SU-DHL-6 (cell line): ENCODE results near the gene PRKACA.

ENCODE experiments used
- H2AFZ ChIP-seq: fragments of 200-600 bp; sonication (generic); 2 replicates; pipeline ENCODE4 v1.6.1; 2014; ENCODE audit warnings: low read depth, mild to moderate bottlenecking, moderate library complexity, mixed read lengths, antibody characterized with exemption, low read length; ENCODE audit not compliant: severe bottlenecking
- H3F3A ChIP-seq: fragments of 200-600 bp; shearing (Covaris generic); 2 replicates; pipeline ENCODE4 v1.6.0; 2016; ENCODE audit warnings: antibody characterized with exemption, mild to moderate bottlenecking; ENCODE audit not compliant: insufficient read depth
- H3K27ac ChIP-seq: fragments of 200-600 bp; sonication (generic); 2 replicates; pipeline ENCODE4 v1.5.1; 2016; ENCODE audit warnings: low read depth, mild to moderate bottlenecking, low read length, moderate library complexity, mixed read lengths
- H3K27me3 ChIP-seq: fragments of 200-600 bp; sonication (generic), shearing (Covaris generic); 2 replicates; pipeline ENCODE4 v1.6.0; 2014; ENCODE audit warnings: mild to moderate bottlenecking, low read length
- H3K36me3 ChIP-seq: fragments of 200-600 bp; sonication (generic); 2 replicates; pipeline ENCODE4 v1.6.1; 2014; ENCODE audit warnings: mild to moderate bottlenecking, low read length, mixed read lengths
- H3K4me2 ChIP-seq: fragments of 300-600, 200-600 bp; shearing (Covaris generic), sonication (generic); 2 replicates; pipeline ENCODE4 v1.6.0; 2014; ENCODE audit warnings: low read length, low read depth, mild to moderate bottlenecking; ENCODE audit not compliant: poor library complexity, severe bottlenecking
- H3K4me3 ChIP-seq: fragments of 200-600 bp; sonication (generic); 2 replicates; pipeline ENCODE4 v1.5.1; 2014; ENCODE audit warnings: antibody characterized with exemption, low read length, mild to moderate bottlenecking, mixed read lengths; ENCODE audit not compliant: insufficient read depth, poor library complexity, severe bottlenecking
- H3K79me2 ChIP-seq: fragments of 200-600 bp; sonication (generic); 2 replicates; pipeline ENCODE4 v1.6.1; 2014; ENCODE audit warnings: mild to moderate bottlenecking, low read length, moderate library complexity; ENCODE audit not compliant: insufficient read depth
- H3K9ac ChIP-seq: fragments of 200-600 bp; sonication (generic); 2 replicates; pipeline ENCODE4 v1.7.0; 2014; ENCODE audit warnings: mild to moderate bottlenecking, low read length
- H3K9me2 ChIP-seq: fragments of 200-600 bp; sonication (generic); replicated peaks from 2 replicates; pipeline ENCODE4 v1.6.1; 2014; ENCODE audit warnings: low read length; ENCODE audit not compliant: insufficient read depth
- H3K9me3 ChIP-seq: fragments of 200-600 bp; sonication (generic); 2 replicates; pipeline ENCODE4 v1.6.1; 2014; ENCODE audit warnings: low read length, mixed read lengths; ENCODE audit not compliant: insufficient read depth
- H4K20me1 ChIP-seq: fragments of 200-600 bp; sonication (generic); 2 replicates; pipeline ENCODE4 v1.6.1; 2014; ENCODE audit warnings: low read depth, mild to moderate bottlenecking, antibody characterized with exemption, low read length, moderate library complexity, mixed read lengths
- CTCF ChIP-seq: fragments of 200-600 bp; sonication (generic); IDR thresholded peaks from one replicate; pipeline ENCODE4 v1.5.1; 2017; ENCODE audit warnings: antibody characterized with exemption, mild to moderate bottlenecking, low read length, moderate library complexity; ENCODE audit not compliant: insufficient read depth, poor library complexity, severe bottlenecking
- EZH2phosphoT487 ChIP-seq: fragments of 200-600 bp; sonication (generic), shearing (Covaris generic); conservative IDR thresholded peaks from 2 replicates; pipeline ENCODE4 v1.6.1; 2018; ENCODE audit warnings: mild to moderate bottlenecking, antibody characterized with exemption, low read length, moderate library complexity, mixed read lengths

The PRKACA gene

GRCh38 chr19:14055396-14055795 is 62.2 kb downstream of the PRKACA start:
- TF ChIP-seq EZH2phosphoT487, result no peak
- TF ChIP-seq CTCF, result no peak
- Histone ChIP-seq H2AFZ (no peak overlapping the region), H4K20me1 (no peaks in the 10 kb centered on the region), H3K9ac (no peak overlapping the region), H3K36me3 (no peaks in the 10 kb centered on the region), H3K79me2 (no peaks in the 10 kb centered on the region), H3K4me2 (no peak overlapping the region), H3K27ac (no peak overlapping the region), H3K9me2 (no peaks in the 10 kb centered on the region), H3K4me3 (no peak overlapping the region), H3K27me3 (no peaks in the 10 kb centered on the region), H3F3A (no peaks in the 10 kb centered on the region), H3K9me3 (no peaks in the 10 kb centered on the region)

- Histone ChIP-seq H3K9me2 (no peaks in the 10 kb centered on the region), H3K27ac (no peak overlapping the region), H4K20me1 (no peaks in the 10 kb centered on the region), H3K27me3 (no peaks in the 10 kb centered on the region), H3K4me3 (no peak overlapping the region), H3K79me2 (no peaks in the 10 kb centered on the region), H3K9ac (no peak overlapping the region), H2AFZ (no peak overlapping the region), H3F3A (no peaks in the 10 kb centered on the region), H3K9me3 (no peaks in the 10 kb centered on the region), H3K4me2 (no peak overlapping the region), H3K36me3 (no peaks in the 10 kb centered on the region)
- TF ChIP-seq CTCF (no peak), EZH2phosphoT487 (no peak)
Measured at GRCh38 chr19:14054721-14055120, 62.8 kb downstream of the PRKACA start.

- Histone ChIP-seq H4K20me1 (no peaks in the 10 kb centered on the region), H3K9me2 (no peaks in the 10 kb centered on the region), H3K27me3 (no peaks in the 10 kb centered on the region), H3K36me3 (no peaks in the 10 kb centered on the region), H3K9ac (no peak overlapping the region), H3K4me2 (no peak overlapping the region), H3K4me3 (no peak overlapping the region), H3K9me3 (no peaks in the 10 kb centered on the region), H3K79me2 (no peaks in the 10 kb centered on the region), H3F3A (no peaks in the 10 kb centered on the region), H3K27ac (no peak overlapping the region), H2AFZ (no peak overlapping the region)
- TF ChIP-seq CTCF, result no peak
Measured at GRCh38 chr19:14054099-14054498, 63.5 kb downstream of the PRKACA start.

- TF ChIP-seq EZH2phosphoT487, result no peak
- TF ChIP-seq CTCF, result no peak
- H2AFZ ChIP-seq, result no peak overlapping the region
- no peak overlapping the region for H3K4me2 ChIP-seq
- H3K27ac ChIP-seq, result no peak overlapping the region
- no peaks in the 10 kb centered on the region for H3K9me3 ChIP-seq
- no peaks in the 10 kb centered on the region for H4K20me1 ChIP-seq
- no peak overlapping the region for H3K4me3 ChIP-seq
- no peaks in the 10 kb centered on the region for H3K9me2 ChIP-seq
- no peak overlapping the region for H3K9ac ChIP-seq
- no peaks in the 10 kb centered on the region for H3F3A ChIP-seq
- H3K36me3 ChIP-seq, result peaks cover under 1% of the 10 kb centered on the region; the same call in 1 of the 2 replicates
- no peaks in the 10 kb centered on the region for H3K79me2 ChIP-seq
- no peaks in the 10 kb centered on the region for H3K27me3 ChIP-seq
Measured at GRCh38 chr19:14053500-14053899, 64.1 kb downstream of the PRKACA start.
